Measurements from ENCODE around the gene PRKCH.

PRKCH gene

DNA sequence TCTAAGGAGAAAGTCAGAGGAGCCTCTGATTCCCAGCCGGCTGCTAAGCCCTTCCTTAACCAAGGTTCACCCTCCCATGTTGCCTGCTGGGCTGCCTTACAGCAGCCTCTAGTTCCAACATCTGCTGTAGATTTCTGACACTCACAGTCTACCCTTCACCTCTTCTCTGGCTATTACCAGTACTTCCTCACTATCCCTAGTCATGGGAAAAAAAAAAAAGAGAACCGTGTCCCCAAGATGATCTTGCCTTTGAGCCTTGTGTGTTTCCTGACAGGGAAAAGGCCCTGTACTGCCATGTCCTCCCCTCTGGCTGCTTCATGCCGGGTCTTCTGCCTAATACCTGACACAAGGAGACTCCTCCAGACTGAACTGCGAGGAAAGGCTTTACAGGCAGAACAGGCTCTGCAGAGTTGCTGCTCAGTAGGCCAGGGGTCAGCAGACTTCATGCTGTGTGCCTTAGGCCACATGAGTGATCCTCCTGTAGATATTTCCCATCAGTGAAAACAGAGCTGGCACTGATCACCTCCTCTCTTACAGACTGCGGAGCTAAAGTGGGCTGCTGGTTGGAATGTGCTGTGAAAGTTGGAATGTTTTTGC is 46.8 kb downstream of the PRKCH start:
- no peak for DNase-seq

- no peak for DNase-seq
Observed at GRCh38 chr14:61368781-61369453, 47.5 kb downstream of the PRKCH start.

GRCh38 chr14:61369454-61369810 is 48.1 kb downstream of the PRKCH start:
- DNase-seq, result no peak

- DNase-seq, result no peak
Observed at GRCh38 chr14:61372379-61372778, 51.0 kb downstream of the PRKCH start.

- no peak for DNase-seq
Observed at GRCh38 chr14:61372842-61373555, 51.6 kb downstream of the PRKCH start.

DNA sequence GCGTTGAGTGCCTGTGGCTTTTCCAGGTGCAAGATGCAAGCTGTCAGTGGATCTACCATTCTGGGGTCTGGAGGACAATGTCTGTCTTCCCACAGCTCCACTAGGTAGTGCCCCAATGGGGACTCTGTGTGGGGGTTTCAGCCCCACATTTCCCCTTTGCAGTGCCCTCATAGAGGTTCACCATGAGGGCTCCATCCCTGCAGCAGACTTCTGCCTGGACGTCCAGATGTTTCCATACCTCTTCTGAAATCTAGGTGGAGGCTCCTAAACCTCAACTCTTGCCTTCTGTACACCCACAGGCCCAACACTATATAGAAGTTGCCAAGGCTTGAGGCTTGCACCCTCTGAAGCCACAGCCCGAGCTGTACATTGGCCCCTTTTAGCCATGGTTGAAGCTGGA is 52.9 kb downstream of the PRKCH start:
- DNase-seq, result no peak

GRCh38 chr14:61375218-61375617 is 53.8 kb downstream of the PRKCH start:
- no peak for DNase-seq

GRCh38 chr14:61376314-61376713 is 54.9 kb downstream of the PRKCH start:
- no peak for DNase-seq

GRCh38 chr14:61377749-61378148 is 56.4 kb downstream of the PRKCH start:
- DNase-seq, result no peak

GRCh38 chr14:61379639-61380184 is 58.3 kb downstream of the PRKCH start:
- no peak for DNase-seq

DNA sequence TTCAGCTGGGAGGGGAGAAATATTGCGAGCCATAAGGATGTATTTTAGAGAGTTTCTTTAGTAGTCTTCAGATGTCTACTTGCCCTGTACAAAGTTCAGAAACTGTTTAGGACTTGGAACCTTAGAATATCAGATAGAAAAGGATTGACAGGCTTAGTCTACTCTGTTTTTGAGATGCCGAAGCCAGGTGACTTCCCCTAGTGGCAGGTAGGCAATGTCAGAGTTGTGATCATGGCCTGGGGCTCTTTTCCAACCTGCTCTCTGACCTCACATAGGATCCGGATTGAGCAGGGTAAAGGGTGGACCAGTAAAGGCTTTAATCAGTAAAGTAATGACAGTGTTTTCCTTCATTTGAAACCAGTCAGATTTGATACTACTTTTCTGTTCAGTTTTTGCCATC is 59.6 kb downstream of the PRKCH start:
- no peak for DNase-seq

- no peak for DNase-seq
Observed at GRCh38 chr14:61381553-61381952, 60.2 kb downstream of the PRKCH start.

GRCh38 chr14:61382842-61383241 is 61.5 kb downstream of the PRKCH start:
- DNase-seq, result no peak

DNA sequence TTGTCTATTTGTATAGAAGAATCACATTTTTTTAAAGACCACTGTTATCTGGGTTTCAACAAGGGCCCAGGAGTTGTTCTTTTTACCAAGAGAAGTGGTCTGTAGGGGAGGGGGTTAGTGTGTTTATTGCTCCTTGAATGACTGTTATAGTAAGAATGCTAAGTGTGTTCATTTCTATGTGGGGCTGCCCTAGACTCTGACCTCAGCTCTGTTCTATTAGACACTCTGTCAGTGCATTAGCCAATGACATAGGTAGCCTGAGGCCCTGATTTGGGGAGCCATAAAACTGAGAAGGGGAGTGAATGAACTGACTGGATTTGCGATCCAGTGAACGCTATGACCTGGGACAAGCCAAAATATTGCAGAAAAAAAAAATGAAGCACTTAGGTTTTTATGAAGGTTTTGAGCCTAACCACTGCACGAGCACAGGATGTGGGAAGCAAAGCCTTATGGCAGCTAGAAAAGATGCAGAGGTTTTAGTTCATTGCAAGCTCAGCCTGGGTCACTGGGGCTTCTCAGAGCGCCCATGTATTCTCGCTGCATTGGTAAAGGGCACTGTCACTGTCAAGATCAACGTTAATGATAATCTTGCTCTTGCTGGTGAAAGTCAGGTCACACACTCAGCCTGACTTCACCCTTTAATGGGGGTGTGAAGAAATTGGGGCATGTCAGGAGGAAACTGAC is 63.8 kb downstream of the PRKCH start:
- DNase-seq, result no peak

GRCh38 chr14:61386173-61386772 is 64.9 kb downstream of the PRKCH start:
- DNase-seq, result no peak

- no peak for DNase-seq
Observed at GRCh38 chr14:61387076-61387475, 65.7 kb downstream of the PRKCH start.

GRCh38 chr14:61388173-61388975 is 67.0 kb downstream of the PRKCH start:
- peak; percentile 26 for DNase-seq

GRCh38 chr14:61388976-61389576 is 67.7 kb downstream of the PRKCH start:
- no peak for DNase-seq

DNA sequence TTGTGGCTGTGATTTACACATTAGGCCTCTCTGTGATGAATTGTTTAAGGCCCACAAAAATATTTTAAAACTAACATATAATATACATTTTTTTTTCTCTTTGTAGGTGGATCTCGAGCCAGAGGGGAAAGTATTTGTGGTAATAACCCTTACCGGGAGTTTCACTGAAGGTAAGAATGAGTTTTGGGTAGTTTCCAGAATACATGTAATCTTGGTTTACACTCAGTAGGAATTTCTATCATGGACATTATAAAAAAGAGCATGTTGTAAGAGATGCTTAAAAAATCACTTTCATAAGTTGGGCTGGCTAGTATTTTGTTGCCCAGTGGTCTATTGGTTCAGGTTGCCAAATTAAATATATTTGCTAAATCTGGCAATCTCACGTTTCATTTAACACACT is 69.7 kb downstream of the PRKCH start:
- DNase-seq, result no peak

DNA sequence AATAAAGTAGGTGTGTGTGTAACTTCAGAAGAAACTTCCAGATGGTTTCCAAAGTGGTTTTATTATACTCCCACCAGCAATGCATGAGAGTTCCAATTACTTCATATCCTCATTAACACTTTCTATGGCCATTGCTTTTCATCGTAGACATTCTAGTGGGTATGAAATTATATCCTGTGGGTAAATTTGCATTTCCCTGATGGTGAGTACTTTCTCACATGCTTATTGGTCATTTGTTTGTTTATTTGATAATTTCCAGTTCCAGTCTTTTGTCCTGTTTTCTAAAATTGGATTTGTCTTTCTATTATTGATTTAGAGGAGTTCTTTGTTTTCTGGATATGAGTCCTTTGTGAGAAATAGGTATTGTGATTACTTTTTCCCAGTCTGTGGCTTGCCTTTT is 70.9 kb downstream of the PRKCH start:
- DNase-seq, result no peak

DNA sequence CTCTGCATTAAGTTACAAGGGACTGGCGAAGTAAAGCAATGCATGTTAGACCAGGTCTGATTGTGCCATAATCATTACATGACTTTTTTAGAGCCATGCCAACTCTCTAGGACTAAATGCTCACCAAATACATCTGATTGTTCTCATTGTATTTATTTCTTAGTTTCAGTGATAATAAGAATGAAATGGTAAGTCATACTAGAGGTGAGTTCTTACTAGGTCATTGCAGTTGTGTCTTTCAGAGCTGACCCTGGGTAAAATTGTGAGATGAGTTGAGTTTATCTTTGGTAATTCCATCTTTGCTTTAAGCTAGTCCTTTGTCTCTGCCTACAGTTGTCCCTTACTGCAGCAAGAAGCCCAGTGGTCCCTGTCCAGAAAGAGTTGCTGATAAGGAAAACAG is 73.2 kb downstream of the PRKCH start:
- DNase-seq, result no peak

Measured in stimulated activated CD4-positive, alpha-beta T cell treated with anti-CD3 and anti-CD28 coated beads, Interleukin-4, amount 100 ng/mL, for 1 hour (primary cell).